ENCODE data around the gene CD79B.

The CD79B gene

DNA sequence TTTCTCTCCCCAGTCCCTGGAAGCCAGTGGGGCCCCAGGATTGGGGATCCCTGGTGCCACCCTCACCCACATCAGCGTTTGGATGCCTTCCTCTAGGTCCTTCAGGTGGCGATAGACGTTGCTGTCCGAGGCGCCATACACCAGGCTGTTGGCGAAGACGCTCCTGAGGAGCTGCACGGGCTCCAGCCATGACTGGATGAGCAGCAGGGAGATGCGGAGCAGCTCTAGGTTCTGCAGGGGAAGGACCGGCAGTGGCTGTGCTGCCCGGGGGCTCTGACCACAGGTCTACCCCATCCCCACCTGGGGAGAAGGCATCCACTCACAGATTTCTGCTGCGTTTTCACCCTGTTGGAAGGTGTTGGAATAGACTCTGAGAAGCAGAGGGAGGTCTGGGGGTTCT, 51.4 kb downstream of the CD79B start:
- no peaks in the 10 kb centered on the region for H3K4me1 ChIP-seq (ENCODE audit: control insufficient read depth in 2 of 2, insufficient read depth in 2 of 2, low read length in 2 of 2)
- H3K4me3 ChIP-seq (ENCODE audit: low read length in 2 of 2): no peak overlapping the region
- no peak overlapping the region for H3K27ac ChIP-seq (ENCODE audit: low read depth in 2 of 2, low read length in 2 of 2)
- no peak overlapping the region for H3K9ac ChIP-seq (ENCODE audit: low read depth in 1 of 2, low read length in 2 of 2)
- no peaks in the 10 kb centered on the region for H3K27me3 ChIP-seq (ENCODE audit: control insufficient read depth in 2 of 2, insufficient read depth in 2 of 2, low read length in 2 of 2)
- H3K36me3 ChIP-seq (ENCODE audit: control insufficient read depth in 2 of 2, insufficient read depth in 2 of 2, low read length in 2 of 2): no peaks in the 10 kb centered on the region
- H3K9me3 ChIP-seq (ENCODE audit: control insufficient read depth in 2 of 2, low read length in 2 of 2): no peaks in the 10 kb centered on the region

All from mucosa of rectum (tissue), 2 donors.